K562 (cell line): Measurements from ENCODE around the gene NIPBL. TPM values are rescaled to one million over a fixed set of nuclear protein-coding genes. Genes with fewer than 3 reads are reported as not detected.
A peak's percentile ranks its signal among the peaks of the same experiment; 100 is the strongest.

ENCODE experiments used
- ATAC-seq: fragments of 200-7000 bp; cut with Tn5 transposase; 3 replicates; pipeline ENCODE4 v1.9.1; 2020; ENCODE audit warnings: moderate library complexity
- BruUV-seq: library from RNA; stranded (reverse); fragments of 400-500 nt; replicated peaks from 2 replicates; lab custom pipeline; 2021; lab: Mats Ljungman, UMichigan
- CTCF ChIA-PET: fragments of 300-600 bp; formaldehyde crosslinking; extraction: SDS; loops from one replicate; lab custom pipeline; 2021; ENCODE audit warnings: low intra/inter-chr PET ratio; lab: Yijun Ruan, JAX
- POLR2A ChIA-PET: fragments of 300-600, 350-650 bp; sonication (Branson Sonifier 250); formaldehyde crosslinking; extraction: SDS; loops from one replicate; lab custom pipeline; 2021; ENCODE audit warnings: antibody characterized with exemption, inconsistent platforms; lab: Yijun Ruan, JAX
- DNase-seq, 4 experiments: peaks; one replicate each; pipeline versions ENCODE4 v3.0.0 to v3.0.0-alpha.2; 2011 to 2018; ENCODE audit warnings: low spot score in 3 of 4, mixed read lengths in 3 of 4; ENCODE audit errors: extremely low read depth in 1 of 4
- FAIRE-seq: peaks from 2 replicates; lab custom pipeline; 2011; peaks lifted over from hg19 to GRCh38; lab: Jason Lieb, UNC
- H2AFZ ChIP-seq: 2 replicates; pipeline ENCODE4 v1.6.0; 2011; ENCODE audit warnings: low read depth, low read length, control low read depth, inconsistent platforms
- H3K27ac ChIP-seq: fragments of 200-600 bp; 3 replicates; pipeline ENCODE4 v1.8.0; 2011; ENCODE audit warnings: low read depth, mild to moderate bottlenecking, control low read depth, inconsistent platforms, low read length, moderate library complexity, mixed read lengths; ENCODE audit errors: extremely low read depth
- H3K27me3 ChIP-seq, 2 experiments: fragments of 300-600 bp in 1 of 2; 2 replicates in 1 of 2; 3 replicates in 1 of 2; pipeline versions ENCODE4 v1.6.0 to v1.8.0; 2011; ENCODE audit warnings: inconsistent platforms in 2 of 2, low read length in 2 of 2, mild to moderate bottlenecking in 1 of 2, mixed read lengths in 1 of 2, moderate library complexity in 1 of 2; ENCODE audit not compliant: control insufficient read depth in 2 of 2, insufficient read depth in 2 of 2
- H3K36me3 ChIP-seq: fragments of 300-600 bp; 3 replicates; pipeline ENCODE4 v1.8.0; 2011; ENCODE audit warnings: mild to moderate bottlenecking, low read length, inconsistent platforms; ENCODE audit not compliant: control insufficient read depth, insufficient read depth
- H3K4me1 ChIP-seq, 2 experiments: fragments of 200-600 bp in 1 of 2; replicated peaks in 1 of 2; 2 replicates in 1 of 2; 3 replicates in 1 of 2; pipeline versions ENCODE4 v1.5.1 to v1.8.0; 2011; ENCODE audit warnings: inconsistent platforms in 2 of 2, low read length in 2 of 2, mild to moderate bottlenecking in 1 of 2, mixed read lengths in 1 of 2, moderate library complexity in 1 of 2; ENCODE audit not compliant: control insufficient read depth in 2 of 2, insufficient read depth in 2 of 2
- H3K4me2 ChIP-seq: 2 replicates; pipeline ENCODE4 v1.6.1; 2011; ENCODE audit warnings: low read length, control low read depth, inconsistent platforms, mixed read lengths; ENCODE audit not compliant: insufficient read depth
- H3K4me3 ChIP-seq: fragments of 200-600 bp; sonication (generic), shearing (Covaris generic); 2 replicates; pipeline ENCODE4 v1.5.1; 2016; ENCODE audit warnings: control low read depth, inconsistent platforms
- H3K79me2 ChIP-seq: fragments of 200-600 bp; 3 replicates; pipeline ENCODE4 v1.8.0; 2011; ENCODE audit warnings: low read length, inconsistent platforms; ENCODE audit not compliant: control insufficient read depth, insufficient read depth
- H3K9ac ChIP-seq, 2 experiments: 2 replicates each; pipeline versions ENCODE4 v1.6.0 to v1.6.1; 2011; ENCODE audit warnings: low read depth in 2 of 2, low read length in 2 of 2, control low read depth in 1 of 2, inconsistent platforms in 1 of 2, mild to moderate bottlenecking in 1 of 2, mixed read lengths in 1 of 2; ENCODE audit not compliant: insufficient read depth in 1 of 2
- H3K9me1 ChIP-seq: one replicate; pipeline ENCODE4 v1.6.0; 2011; ENCODE audit warnings: inconsistent platforms, mild to moderate bottlenecking, low read length, moderate library complexity; ENCODE audit not compliant: control insufficient read depth, insufficient read depth
- H3K9me3 ChIP-seq: replicated peaks from 2 replicates; pipeline ENCODE4 v1.5.1; 2011; ENCODE audit warnings: low read depth, low read length, inconsistent platforms; ENCODE audit not compliant: control insufficient read depth, insufficient read depth
- H4K20me1 ChIP-seq: replicated peaks from 2 replicates; pipeline ENCODE4 v1.6.1; 2011; ENCODE audit warnings: low read length, inconsistent platforms, mixed read lengths; ENCODE audit not compliant: control insufficient read depth, insufficient read depth
- ATF3 ChIP-seq, 2 experiments: fragments of 450-650 bp in 1 of 2; sonication (generic) in 1 of 2; formaldehyde crosslinking in 1 of 2; IDR thresholded peaks in 1 of 2; conservative IDR thresholded peaks in 1 of 2; 2 replicates each; pipeline versions ENCODE4 v1.6.1 to v1.8.1; 2016 to 2023; ENCODE audit warnings: mild to moderate bottlenecking in 2 of 2, moderate library complexity in 2 of 2, inconsistent platforms in 1 of 2, missing genetic modification reagents in 1 of 2
- CEBPG ChIP-seq, 3 experiments: fragments of 200-800 bp in 1 of 3; sonication (Bioruptor generic) in 1 of 3; sonication (generic) in 1 of 3; formaldehyde crosslinking in 1 of 3; IDR thresholded peaks in 2 of 3; conservative IDR thresholded peaks in 1 of 3; 2 replicates each; pipeline versions ENCODE4 v1.6.1 to v1.8.0; 2016 to 2022; ENCODE audit warnings: missing compliant biosample characterization in 2 of 3, missing genetic modification characterization in 2 of 3, mild to moderate bottlenecking in 1 of 3, missing genetic modification reagents in 1 of 3
- CHD2 ChIP-seq: IDR thresholded peaks from 2 replicates; pipeline ENCODE4 v1.6.1; 2011; ENCODE audit warnings: low read depth, low read length
- NFATC3 ChIP-seq: fragments of 450-650 bp; IDR thresholded peaks from 2 replicates; pipeline ENCODE4 v1.6.1; 2017; ENCODE audit warnings: mild to moderate bottlenecking
- ZBTB49 ChIP-seq: sonication (generic); formaldehyde crosslinking; IDR thresholded peaks from 2 replicates; pipeline ENCODE4 v1.8.0; 2022; ENCODE audit warnings: missing genetic modification reagents, mild to moderate bottlenecking, borderline replicate concordance
- ZFP36 ChIP-seq: fragments of 150-350 bp; IDR thresholded peaks from 2 replicates; pipeline ENCODE4 v1.6.1; 2018; ENCODE audit warnings: low read length, low read depth; ENCODE audit not compliant: partially characterized antibody
- WGBS: fragments of 100-300 bp; shearing (Covaris generic); methylation state at CpG from one replicate; pipeline ENCODE4 v1.1.6; 2016; ENCODE audit warnings: low coverage, mixed read lengths; ENCODE audit not compliant: insufficient coverage; ENCODE audit errors: missing lambda C conversion rate; 5-methylcytosine and 5-hydroxymethylcytosine counted together
- in situ Hi-C: fragments of 300-500 bp; cut with MboI; formaldehyde crosslinking; loops from 4 replicates; pipeline ENCODE4 v1.15.0; 2018; ENCODE audit warnings: inconsistent platforms, mixed read lengths
- intact Hi-C: fragments of 100-400 bp; cut with micrococcal nuclease; formaldehyde crosslinking; loops from 2 replicates; pipeline ENCODE4 v1.14.2; 2022
- polyA plus RNA-seq, 8 experiments: library from polyadenylated mRNA; depleted of rRNA in 4 of 8; stranded (reverse) in 5 of 8; unstranded in 3 of 8; fragments of >200 nt; fragmentation: Nextera tagmentation in 2 of 8; fragmentation: Illumina TruSeq in 1 of 8; extraction: Ambion mirVana in 2 of 8; extraction: Trizol in 1 of 8; gene quantifications; 2 replicates each; pipeline versions ENCODE4 v1.2.1 to v1.2.3, GENCODE V29; 2011 to 2014; ENCODE audit warnings: inconsistent platforms in 1 of 8, missing spikeins in 1 of 8
- total RNA-seq, 7 experiments: library from RNA; depleted of rRNA in 6 of 7; stranded (reverse); fragments of >200 nt in 6 of 7; fragmentation: Illumina TruSeq in 2 of 7; extraction: Trizol in 2 of 7; gene quantifications; 2 replicates each; pipeline versions ENCODE4 v1.2.1 to v1.2.3, GENCODE V29; 2011 to 2021; ENCODE audit warnings: low replicate concordance in 1 of 7

The NIPBL gene
- total and polyA plus RNA-seq, 9 of the 15 experiments (the other 6 are each of a cell fraction or from before 2014, with no cell fraction given) = 12.9 to 56.7 (median 38.9) TPM

- ChIA-PET CTCF (no interaction called here), POLR2A (no interaction called here)
- Histone ChIP-seq H3K4me1 (no peaks in the 10 kb centered on the region), H3K4me2 (no peak overlapping the region), H3K27me3 (no peaks in the 10 kb centered on the region), H3K9me3 (no peaks in the 10 kb centered on the region), H3K79me2 (no peaks in the 10 kb centered on the region), H3K9ac (no peak overlapping the region), H2AFZ (no peak overlapping the region), H3K27ac (no peak overlapping the region), H3K36me3 (peaks cover 64% of the 10 kb centered on the region), H3K4me3 (no peak overlapping the region), H3K9me1 (no peaks in the 10 kb centered on the region), H4K20me1 (no peaks in the 10 kb centered on the region)
- WGBS = 78% methylated on average over 1 of the region's 1 CpG
- no peak for ATAC-seq
- no peak for FAIRE-seq
- intact Hi-C loops (no loop called here), in situ Hi-C loops (no loop called here)
- DNase-seq = no peak
- TF ChIP-seq ZBTB49 (CRISPR knock-in tag) (no peak), ZFP36 (no peak), NFATC3 (no peak), ATF3 (IDR thresholded peaks at IDR 0.05) (peak; percentile 18; the same call in 1 of the 2 replicates), ATF3 (CRISPR knock-in tag; conservative IDR thresholded peaks at IDR 0.05) (no peak), CEBPG (CRISPR knock-in tag; IDR thresholded peaks at IDR 0.05) (no peak), CEBPG (tag; conservative IDR thresholded peaks at IDR 0.05 in 1 of 2, IDR thresholded peaks at IDR 0.05 in 1 of 2) (peak; percentile 27 to 55; a peak in 2 of 4 replicates), CHD2 (no peak)
- BruUV-seq = no TSS peak
Observed at GRCh38 chr5:37028910-37029309, 152.3 kb downstream of the NIPBL start.
